HG03159 (cell line): ENCODE results near the gene NOSIP.
A peak's percentile ranks its signal among the peaks of the same experiment; 100 is the strongest.
"Not testable (repeated sequence)": the region's sequence is repeated elsewhere in the genome, so short reads cannot be mapped to it uniquely, and the experiment has no call there.

ENCODE experiments used
- ATAC-seq: cut with Tn5 transposase; IDR thresholded peaks from one replicate; pipeline ENCODE4 v1.9.1; 2021; ENCODE audit warnings: mild to moderate bottlenecking, moderate library complexity; ENCODE audit not compliant: unreplicated experiment

The NOSIP gene

GRCh38 chr19:49580264-49581006, at the start of gene NOSIP:
TSS of gene NOSIP (minus strand) at chr19:49580556. CDS start at chr19:49560691, 19,865 bp downstream.
- peak; percentile 90 for ATAC-seq

- no peak for ATAC-seq
Measured at GRCh38 chr19:49629659-49630058, 49.3 kb upstream of the NOSIP start.

GRCh38 chr19:49626226-49626625, 45.9 kb upstream of the NOSIP start:
- no peak for ATAC-seq

GRCh38 chr19:49624967-49625910, 44.9 kb upstream of the NOSIP start:
- ATAC-seq: no peak

GRCh38 chr19:49617860-49618259, 37.5 kb upstream of the NOSIP start:
- not testable (repeated sequence) for ATAC-seq

- no peak for ATAC-seq
Measured at GRCh38 chr19:49616945-49617344, 36.6 kb upstream of the NOSIP start.

GRCh38 chr19:49616532-49616931, 36.2 kb upstream of the NOSIP start:
- ATAC-seq: no peak

- no peak for ATAC-seq
Measured at GRCh38 chr19:49615861-49616260, 35.5 kb upstream of the NOSIP start.

- ATAC-seq: no peak
Measured at GRCh38 chr19:49614096-49614833, 33.9 kb upstream of the NOSIP start.

GRCh38 chr19:49613374-49613773, 33.0 kb upstream of the NOSIP start:
- no peak for ATAC-seq

- ATAC-seq: no peak
Measured at GRCh38 chr19:49609499-49610092, 29.2 kb upstream of the NOSIP start.

GRCh38 chr19:49605605-49606004, 25.2 kb upstream of the NOSIP start:
- no peak for ATAC-seq

GRCh38 chr19:49602806-49603205, 22.4 kb upstream of the NOSIP start:
- no peak for ATAC-seq

- ATAC-seq: no peak
Measured at GRCh38 chr19:49601482-49602038, 21.2 kb upstream of the NOSIP start.

GRCh38 chr19:49599378-49600295, 19.3 kb upstream of the NOSIP start:
- no peak for ATAC-seq

- ATAC-seq: no peak
Measured at GRCh38 chr19:49597703-49597974, 17.3 kb upstream of the NOSIP start.

- ATAC-seq: no peak
Measured at GRCh38 chr19:49596954-49597702, 16.8 kb upstream of the NOSIP start.

- no peak for ATAC-seq
Measured at GRCh38 chr19:49596407-49596806, 16.1 kb upstream of the NOSIP start.

GRCh38 chr19:49595819-49596404, 15.6 kb upstream of the NOSIP start:
- ATAC-seq: no peak
